Prostate gland (tissue), 2 donors: Measurements from ENCODE around the gene RAD54L.

ENCODE experiments used
- CTCF ChIP-seq, 4 experiments: fragments of 200-600 bp in 2 of 4; fragments of 450-650 bp in 2 of 4; sonication (generic) in 2 of 4; IDR thresholded peaks; 1 replicate in 3 of 4; 2 replicates in 1 of 4; pipeline ENCODE4 v1.5.1; 2016 to 2019; ENCODE audit warnings: antibody characterized with exemption in 4 of 4, mild to moderate bottlenecking in 2 of 4, moderate library complexity in 2 of 4
- POLR2A ChIP-seq: fragments of 450-650 bp; IDR thresholded peaks from one replicate; pipeline ENCODE4 v1.6.1; 2016; ENCODE audit warnings: antibody characterized with exemption, mild to moderate bottlenecking
- POLR2AphosphoS5 ChIP-seq: sonication (generic); formaldehyde crosslinking; IDR thresholded peaks from one replicate; pipeline ENCODE4 v1.6.1; 2017; ENCODE audit warnings: antibody characterized with exemption

GRCh38 chr1:46246548-46247435 lies 771 bp upstream of the RAD54L start:
- TF ChIP-seq CTCF (IDR thresholded peaks at IDR 0.05) = peak in 1 of 4 experiments; percentile 11
- peak; percentile 3 for TF ChIP-seq POLR2AphosphoS5
- peak; percentile 56 for TF ChIP-seq POLR2A
